Memory B cell (primary cell): ENCODE results near the gene ZNG1A.
"Not testable (repeated sequence)": the region's sequence is repeated elsewhere in the genome, so short reads cannot be mapped to it uniquely, and the experiment has no call there.

ENCODE experiments used
- ATAC-seq: fragments of 150-1000 bp; cut with Tn5 transposase; 2 replicates; pipeline ENCODE4 v1.10.0; 2021; ENCODE audit warnings: low read depth, mild to moderate bottlenecking, moderate library complexity
- DNase-seq, 2 donors: peaks; one replicate each; pipeline ENCODE4 v3.0.0; 2022; ENCODE audit warnings: low spot score in 2 of 2
- H3K27ac Mint-ChIP-seq: one replicate; pipeline ENCODE4 v1.8.0; 2022; ENCODE audit warnings: mild to moderate bottlenecking, moderate library complexity, mixed read lengths
- H3K27me3 Mint-ChIP-seq: one replicate; pipeline ENCODE4 v1.8.0; 2022; ENCODE audit warnings: mixed read lengths
- H3K36me3 Mint-ChIP-seq: one replicate; pipeline ENCODE4 v1.8.0; 2022; ENCODE audit warnings: mild to moderate bottlenecking, mixed read lengths
- H3K4me1 Mint-ChIP-seq: one replicate; pipeline ENCODE4 v1.8.0; 2022; ENCODE audit warnings: mixed read lengths
- H3K4me3 Mint-ChIP-seq: one replicate; pipeline ENCODE4 v1.8.0; 2022; ENCODE audit warnings: mild to moderate bottlenecking, moderate library complexity, mixed read lengths
- H3K9me3 Mint-ChIP-seq: one replicate; pipeline ENCODE4 v1.8.0; 2022; ENCODE audit warnings: mixed read lengths

ZNG1A gene

GRCh38 chr9:94323-94722 lies 84.5 kb downstream of the ZNG1A start:
- ATAC-seq, H3K27ac Mint-ChIP-seq, DNase-seq, H3K36me3 Mint-ChIP-seq, H3K9me3 Mint-ChIP-seq, H3K4me1 Mint-ChIP-seq, H3K4me3 Mint-ChIP-seq, H3K27me3 Mint-ChIP-seq: not testable (repeated sequence)

DNA sequence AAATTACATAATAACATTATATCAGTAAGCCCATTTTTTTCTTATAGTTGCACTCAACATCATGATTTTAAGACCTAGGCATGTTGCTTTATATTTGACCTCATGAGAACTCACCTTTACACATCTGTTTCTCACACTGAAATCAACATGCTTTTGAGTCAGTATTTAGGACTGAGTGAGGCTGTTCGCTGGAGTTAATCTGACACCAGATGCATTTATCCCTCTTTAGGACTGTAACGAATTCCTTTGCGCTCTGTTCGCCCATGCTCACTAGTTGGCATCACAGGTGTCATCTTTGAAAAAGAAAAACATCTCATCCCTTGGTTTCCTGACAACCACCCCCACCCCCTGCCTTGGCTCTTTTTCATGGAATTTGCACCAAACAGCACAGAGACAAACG lies 84.9 kb downstream of the ZNG1A start:
- not testable (repeated sequence) for DNase-seq, H3K36me3 Mint-ChIP-seq, H3K4me3 Mint-ChIP-seq, H3K27ac Mint-ChIP-seq, H3K4me1 Mint-ChIP-seq, ATAC-seq, H3K27me3 Mint-ChIP-seq, H3K9me3 Mint-ChIP-seq

GRCh38 chr9:90851-91250 lies 88.0 kb downstream of the ZNG1A start:
- H3K4me1 Mint-ChIP-seq, ATAC-seq, H3K27ac Mint-ChIP-seq, H3K27me3 Mint-ChIP-seq, H3K36me3 Mint-ChIP-seq, DNase-seq, H3K9me3 Mint-ChIP-seq, H3K4me3 Mint-ChIP-seq: not testable (repeated sequence)

DNA sequence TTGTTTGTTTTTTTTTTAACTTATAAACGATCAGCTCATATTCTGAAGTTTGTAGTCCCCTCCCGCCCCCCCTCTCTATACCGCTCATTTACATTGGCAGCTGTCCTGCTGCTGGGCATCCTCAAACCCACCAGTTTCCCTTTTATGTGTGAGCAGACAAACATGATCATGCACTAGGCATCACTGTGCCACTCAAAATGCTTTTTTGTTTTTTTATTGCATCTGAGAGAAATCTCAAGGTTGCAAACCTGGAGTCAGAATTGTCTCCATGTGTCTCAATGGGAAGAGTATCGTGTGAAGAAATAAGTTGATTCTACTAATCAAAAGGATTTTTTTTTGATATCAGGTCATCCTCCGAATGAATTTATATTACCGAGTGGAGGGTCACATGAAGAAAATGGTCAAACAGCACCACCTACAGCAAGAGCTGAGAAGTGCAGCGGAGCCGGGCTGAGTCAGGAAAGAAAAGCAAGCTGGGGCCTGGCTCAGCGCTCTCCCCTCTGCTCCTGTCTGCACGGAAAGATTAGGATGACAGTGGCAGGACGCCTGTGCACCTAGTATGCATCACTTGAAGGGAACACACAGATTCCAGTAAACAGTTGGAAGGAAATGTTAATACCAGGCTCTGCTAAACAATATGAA lies 90.3 kb downstream of the ZNG1A start:
- not testable (repeated sequence) for H3K4me1 Mint-ChIP-seq, H3K36me3 Mint-ChIP-seq, DNase-seq, H3K27ac Mint-ChIP-seq, H3K4me3 Mint-ChIP-seq, H3K9me3 Mint-ChIP-seq, H3K27me3 Mint-ChIP-seq
- peak; percentile 79 for ATAC-seq

GRCh38 chr9:87860-88259 lies 91.0 kb downstream of the ZNG1A start:
- H3K4me1 Mint-ChIP-seq, DNase-seq, H3K27ac Mint-ChIP-seq, H3K27me3 Mint-ChIP-seq, H3K9me3 Mint-ChIP-seq, H3K36me3 Mint-ChIP-seq, ATAC-seq, H3K4me3 Mint-ChIP-seq: not testable (repeated sequence)

DNA sequence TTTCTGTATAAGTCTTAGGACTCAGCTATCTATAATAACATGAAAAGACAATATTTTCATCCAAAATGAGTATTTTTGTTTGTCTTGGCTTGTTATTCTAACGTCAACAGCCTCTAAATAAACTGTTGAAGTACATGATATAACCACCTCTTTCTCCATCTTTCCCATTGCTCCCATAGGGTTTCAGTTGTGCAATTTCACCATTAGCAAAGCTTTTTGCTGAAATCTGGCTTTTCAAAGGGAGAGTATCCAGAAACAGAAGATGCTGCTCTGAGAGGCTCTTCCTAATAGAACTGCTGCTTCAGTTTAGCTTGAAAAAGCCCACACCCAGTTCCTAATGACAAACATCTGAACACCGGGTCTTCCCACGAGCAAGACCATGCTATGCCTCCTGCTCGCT lies 91.8 kb downstream of the ZNG1A start:
- H3K27me3 Mint-ChIP-seq, H3K27ac Mint-ChIP-seq, H3K4me1 Mint-ChIP-seq, H3K4me3 Mint-ChIP-seq, H3K36me3 Mint-ChIP-seq, ATAC-seq, DNase-seq, H3K9me3 Mint-ChIP-seq: not testable (repeated sequence)

DNA sequence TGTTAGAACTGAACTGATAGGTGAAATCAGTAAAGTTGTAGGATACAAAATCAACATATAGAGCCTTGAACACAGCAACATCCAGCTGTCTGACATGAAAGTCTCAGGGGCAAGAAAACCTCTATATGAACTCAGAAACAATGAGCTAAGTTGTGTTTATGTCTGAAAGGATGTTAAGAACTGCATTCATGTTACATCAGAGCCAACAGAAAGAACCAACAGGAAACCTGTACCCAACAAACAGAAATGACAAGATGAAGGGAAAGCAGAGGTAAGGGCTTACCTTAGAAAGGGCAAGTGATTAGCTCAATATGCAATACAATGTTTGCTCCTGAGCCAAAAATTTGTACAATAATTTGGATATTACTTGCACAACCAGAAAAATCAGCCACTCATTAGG lies 92.2 kb downstream of the ZNG1A start:
- not testable (repeated sequence) for H3K27ac Mint-ChIP-seq, H3K36me3 Mint-ChIP-seq, H3K4me1 Mint-ChIP-seq, H3K27me3 Mint-ChIP-seq, H3K4me3 Mint-ChIP-seq, DNase-seq, ATAC-seq, H3K9me3 Mint-ChIP-seq

GRCh38 chr9:82932-83689 lies 95.7 kb downstream of the ZNG1A start:
- H3K4me3 Mint-ChIP-seq, H3K4me1 Mint-ChIP-seq, H3K27ac Mint-ChIP-seq, H3K36me3 Mint-ChIP-seq, H3K9me3 Mint-ChIP-seq, DNase-seq, H3K27me3 Mint-ChIP-seq, ATAC-seq: not testable (repeated sequence)

DNA sequence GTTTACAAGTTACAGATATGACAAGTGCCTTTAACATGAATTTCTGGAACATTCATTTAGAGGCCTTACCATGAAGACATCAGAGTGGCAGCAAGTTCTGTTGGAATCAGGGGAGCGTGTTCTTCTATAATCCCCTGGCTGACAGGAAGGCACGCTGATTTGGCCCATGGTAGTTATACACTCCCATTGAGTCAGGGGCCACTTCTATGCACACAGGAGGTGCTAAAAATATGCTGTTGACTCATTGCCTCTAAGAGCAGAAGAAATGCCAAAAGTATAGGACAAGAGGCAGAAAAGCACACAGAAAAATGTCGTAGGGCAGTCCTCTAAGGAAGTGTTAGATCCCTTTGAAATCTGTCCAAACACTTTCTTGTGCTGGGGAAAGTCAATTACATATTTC lies 100.5 kb downstream of the ZNG1A start:
- H3K4me1 Mint-ChIP-seq, H3K36me3 Mint-ChIP-seq, H3K27ac Mint-ChIP-seq, DNase-seq, H3K9me3 Mint-ChIP-seq, H3K4me3 Mint-ChIP-seq, ATAC-seq, H3K27me3 Mint-ChIP-seq: not testable (repeated sequence)

DNA sequence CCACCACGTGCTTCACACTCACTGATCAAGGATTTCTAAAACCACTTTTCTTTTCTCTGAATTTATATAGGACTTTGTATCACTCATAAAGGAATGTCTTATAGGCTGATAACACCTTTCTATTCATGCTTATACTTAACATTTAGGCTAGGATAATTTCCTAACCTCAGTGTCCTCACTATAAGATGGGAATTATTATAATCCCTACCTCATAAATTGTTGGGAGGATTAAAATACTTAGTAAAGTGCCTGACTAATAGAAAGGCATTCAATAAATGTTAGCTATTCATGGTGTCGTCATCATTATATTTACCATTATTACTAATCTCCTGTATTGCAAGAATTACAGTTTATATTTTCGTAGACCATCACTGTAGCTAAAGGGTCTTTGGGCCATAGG lies 102.5 kb downstream of the ZNG1A start:
- not testable (repeated sequence) for DNase-seq, H3K9me3 Mint-ChIP-seq, H3K27ac Mint-ChIP-seq, H3K4me1 Mint-ChIP-seq, H3K27me3 Mint-ChIP-seq, H3K4me3 Mint-ChIP-seq, H3K36me3 Mint-ChIP-seq, ATAC-seq

- H3K27ac Mint-ChIP-seq, H3K27me3 Mint-ChIP-seq, ATAC-seq, H3K4me1 Mint-ChIP-seq, H3K36me3 Mint-ChIP-seq, H3K9me3 Mint-ChIP-seq, DNase-seq: not testable (repeated sequence)
- peak overlapping the region; percentile 56 for H3K4me3 Mint-ChIP-seq
Observed at GRCh38 chr9:73900-74525, 104.8 kb downstream of the ZNG1A start.

- not testable (repeated sequence) for H3K36me3 Mint-ChIP-seq, H3K9me3 Mint-ChIP-seq, H3K27ac Mint-ChIP-seq, H3K4me1 Mint-ChIP-seq, H3K27me3 Mint-ChIP-seq, ATAC-seq
- peak overlapping the region; percentile 8 for H3K4me3 Mint-ChIP-seq
- peak in 1 of 2 donors; percentile 22 for DNase-seq
Observed at GRCh38 chr9:73076-73899, 105.6 kb downstream of the ZNG1A start.
